RWPE2 (cell line): ENCODE data around the gene HOXB6.

ENCODE experiments used
- ATAC-seq: fragments of 200-7000 bp; cut with Tn5 transposase; 3 replicates; pipeline ENCODE4 v1.9.1; 2021; ENCODE audit warnings: low read depth
- DNase-seq: peaks from one replicate; pipeline ENCODE4 v3.0.0-alpha.2; 2020; ENCODE audit warnings: low spot score
- H3K27ac ChIP-seq: fragments of 450-650 bp; 2 replicates; pipeline ENCODE4 v1.5.1; 2017; ENCODE audit warnings: mild to moderate bottlenecking; ENCODE audit not compliant: poor library complexity, severe bottlenecking
- H3K27me3 ChIP-seq: fragments of 250-450 bp; sonication (Bioruptor Pico); 2 replicates; pipeline ENCODE4 v1.5.1; 2021; ENCODE audit warnings: mild to moderate bottlenecking, moderate library complexity; ENCODE audit not compliant: insufficient read depth, poor library complexity, severe bottlenecking
- H3K36me3 ChIP-seq: fragments of 250-450 bp; sonication (Bioruptor Pico); 2 replicates; pipeline ENCODE4 v1.5.1; 2020; ENCODE audit warnings: low read depth, mild to moderate bottlenecking, moderate library complexity
- H3K4me1 ChIP-seq: fragments of 250-450 bp; sonication (Bioruptor Pico); 2 replicates; pipeline ENCODE4 v1.5.1; 2021; ENCODE audit warnings: mild to moderate bottlenecking, moderate library complexity; ENCODE audit not compliant: insufficient read depth, poor library complexity, severe bottlenecking
- H3K4me3 ChIP-seq: fragments of 250-450 bp; sonication (Bioruptor Pico); 2 replicates; pipeline ENCODE4 v1.5.1; 2021; ENCODE audit warnings: mild to moderate bottlenecking, moderate library complexity; ENCODE audit not compliant: severe bottlenecking
- H3K9me3 ChIP-seq: fragments of 250-450 bp; sonication (Bioruptor Pico); 2 replicates; pipeline ENCODE4 v1.5.1; 2021; ENCODE audit warnings: mild to moderate bottlenecking, moderate library complexity; ENCODE audit not compliant: severe bottlenecking
- CTCF ChIP-seq: fragments of 450-650 bp; IDR thresholded peaks from one replicate; pipeline ENCODE4 v1.5.1; 2017; ENCODE audit warnings: mild to moderate bottlenecking, moderate library complexity; ENCODE audit not compliant: poor library complexity, severe bottlenecking

The HOXB6 gene

GRCh38 chr17:48590607-48591161 lies 14.1 kb downstream of the HOXB6 start:
- Histone ChIP-seq H3K4me1 (peaks cover 6% of the 10 kb centered on the region), H3K27me3 (no peaks in the 10 kb centered on the region), H3K4me3 (no peak overlapping the region), H3K27ac (no peak overlapping the region), H3K9me3 (no peaks in the 10 kb centered on the region), H3K36me3 (no peaks in the 10 kb centered on the region)
- ATAC-seq (no peak), DNase-seq (no peak)
- TF ChIP-seq CTCF = no peak

- H3K4me3 ChIP-seq = no peak within 1 kb of the TSS
- H3K9me3 ChIP-seq = no peaks in the 10 kb centered on the region
- TF ChIP-seq CTCF = no peak
- DNase-seq = no peak
- ATAC-seq = no peak
- H3K36me3 ChIP-seq = no peaks in the 10 kb centered on the region
- H3K4me1 ChIP-seq = peaks cover 6% of the 10 kb centered on the region
- H3K27me3 ChIP-seq = no peaks in the 10 kb centered on the region
- no peak within 1 kb of the TSS for H3K27ac ChIP-seq
These were observed 14.8 kb downstream of the HOXB6 start, which contains the start of gene HOXB3 for GRCh38 chr17:48589831-48590606. TSS of gene HOXB3 (minus strand) at chr17:48590241. CDS start at chr17:48552474, 37,767 bp downstream.

GRCh38 chr17:48589060-48589830 lies 15.5 kb downstream of the HOXB6 start:
- DNase-seq = no peak
- ATAC-seq = no peak
- H3K4me1 ChIP-seq = peaks cover 6% of the 10 kb centered on the region
- H3K9me3 ChIP-seq = no peaks in the 10 kb centered on the region
- no peak overlapping the region for H3K4me3 ChIP-seq
- no peak overlapping the region for H3K27ac ChIP-seq
- no peak for TF ChIP-seq CTCF
- H3K36me3 ChIP-seq = no peaks in the 10 kb centered on the region
- no peaks in the 10 kb centered on the region for H3K27me3 ChIP-seq

- Histone ChIP-seq H3K4me3 (no peak overlapping the region), H3K27me3 (no peaks in the 10 kb centered on the region)
These were observed 16.3 kb downstream of the HOXB6 start for GRCh38 chr17:48588528-48588927.

More at GRCh38 chr17:48588528-48588927, 16.3 kb downstream of the HOXB6 start:
- no peak overlapping the region for H3K27ac ChIP-seq
- no peaks in the 10 kb centered on the region for H3K36me3 ChIP-seq
- H3K4me1 ChIP-seq = peaks cover 6% of the 10 kb centered on the region
- H3K9me3 ChIP-seq = no peaks in the 10 kb centered on the region
- no peak for TF ChIP-seq CTCF
- DNase-seq (no peak), ATAC-seq (no peak)
